ENCODE measurements around the gene DUSP21.

DNA sequence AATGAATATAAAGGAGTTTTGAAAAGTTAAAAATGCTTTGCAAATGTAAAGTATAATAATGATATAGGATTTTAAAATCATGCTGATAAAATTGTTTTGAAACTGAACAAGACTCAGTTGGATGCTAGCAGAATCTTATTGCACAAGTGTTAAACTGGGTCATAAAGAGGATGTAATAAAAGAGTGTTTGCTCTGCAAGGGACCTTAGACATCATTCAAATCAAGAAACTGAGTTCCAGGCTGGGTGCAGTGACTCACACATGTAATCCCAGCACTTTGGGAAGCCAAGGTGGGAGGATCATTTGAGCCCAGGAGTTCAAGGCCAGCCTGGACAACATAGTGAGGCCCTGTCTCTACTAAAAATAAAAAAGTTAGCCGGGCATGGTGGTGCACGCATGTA lies 27.5 kb upstream of the DUSP21 start:
- no peak for TF ChIP-seq POLR2A (IDR thresholded peaks at IDR 0.05; ENCODE audit: low read length)
- TF ChIP-seq GATA1 (IDR thresholded peaks at IDR 0.05; ENCODE audit: low read depth, low read length) = no peak

Data from erythroblast (primary cell).